ENCODE data around the gene SUGCT.

GRCh38 chr7:40402661-40403060 lies 267.9 kb downstream of the SUGCT start:
- TF ChIP-seq CTCF (IDR thresholded peaks at IDR 0.05) (no peak), POLR2AphosphoS5 (IDR thresholded peaks at IDR 0.05) (no peak), POLR2A (IDR thresholded peaks at IDR 0.05) (no peak), EP300 (IDR thresholded peaks at IDR 0.05) (no peak)
